Large intestine (tissue), 12 donors: Measurements from ENCODE around the gene B4GALNT1. TPM values are rescaled to one million over a fixed set of nuclear protein-coding genes. Genes with fewer than 3 reads are reported as not detected.
A peak's percentile ranks its signal among the peaks of the same experiment; 100 is the strongest.
"Not testable (repeated sequence)": the region's sequence is repeated elsewhere in the genome, so short reads cannot be mapped to it uniquely, and the experiment has no call there.

ENCODE experiments used
- DNase-seq, 2 donors: peaks; one replicate each; pipeline versions ENCODE4 v3.0.0 to v3.0.0-alpha.2; 2013
- H3K27ac ChIP-seq: one replicate; pipeline ENCODE4 v1.5.1; 2013; ENCODE audit warnings: low read length
- H3K27me3 ChIP-seq: 2 replicates; pipeline ENCODE4 v1.6.1; 2013; ENCODE audit warnings: low read length; ENCODE audit not compliant: control insufficient read depth, insufficient read depth
- H3K36me3 ChIP-seq: 2 replicates; pipeline ENCODE4 v1.6.1; 2013; ENCODE audit warnings: low read length; ENCODE audit not compliant: control insufficient read depth, insufficient read depth
- H3K4me1 ChIP-seq: one replicate; pipeline ENCODE4 v1.6.1; 2013; ENCODE audit warnings: low read length; ENCODE audit not compliant: control insufficient read depth, insufficient read depth
- H3K4me3 ChIP-seq: one replicate; pipeline ENCODE4 v1.5.1; 2013; ENCODE audit warnings: low read length
- H3K9me3 ChIP-seq: one replicate; pipeline ENCODE4 v1.6.1; 2013; ENCODE audit warnings: mild to moderate bottlenecking, low read depth, low read length, moderate library complexity; ENCODE audit not compliant: control insufficient read depth
- WGBS: methylation state at CpG from one replicate; pipeline ENCODE4 v1.1.5; 2013; ENCODE audit warnings: low lambda C conversion rate; ENCODE audit not compliant: insufficient coverage; 5-methylcytosine and 5-hydroxymethylcytosine counted together
- long read RNA-seq, 11 donors: transcript quantifications; one replicate each; lab custom pipeline, GENCODE V29; 2026
- polyA plus RNA-seq: library from polyadenylated mRNA; unstranded; fragments of 120-200 nt; gene quantifications from one replicate; pipeline ENCODE4 v1.2.1, GENCODE V29; 2013

The B4GALNT1 gene
- polyA plus RNA-seq: 2.4 TPM
- long read RNA-seq, donor 1: 0 reads
- long read RNA-seq, donor 2: 0 reads
- long read RNA-seq, donor 3: 0 reads
- long read RNA-seq, donor 4: 0 reads
- long read RNA-seq, donor 5, partial matches to known transcripts: 0 of 1 reads
- long read RNA-seq, donor 5, other reads (novel, unspliced or antisense): 0 of 1 reads
- long read RNA-seq, donor 6, partial matches to known transcripts: 0 of 1 reads
- long read RNA-seq, donor 6, other reads (novel, unspliced or antisense): 0 of 1 reads
- long read RNA-seq, donor 7, partial matches to known transcripts: 0 of 1 reads
- long read RNA-seq, donor 7, other reads (novel, unspliced or antisense): 0 of 1 reads
- long read RNA-seq, donor 8: 0 reads
- long read RNA-seq, donor 9: 0 reads
- long read RNA-seq, donor 10: 0 reads
- long read RNA-seq, donor 11: 0 reads

- Histone ChIP-seq H3K4me1 (peaks cover 7% of the 10 kb centered on the region), H3K4me3 (peak within 1 kb of the TSS; percentile 31), H3K27me3 (peaks cover 75% of the 10 kb centered on the region), H3K9me3 (peaks cover 10% of the 10 kb centered on the region), H3K36me3 (no peaks in the 10 kb centered on the region), H3K27ac (no peak within 1 kb of the TSS)
- peak in 1 of 2 donors; percentile 64 for DNase-seq
- 23% methylated on average over 4 of the region's 58 CpGs for WGBS
These were observed at the start of gene B4GALNT1 for GRCh38 chr12:57632958-57633840. Gene B4GALNT1, minus strand, starts transcription at chr12:57633201. Its CDS starts 1,069 bp downstream, at chr12:57632132.

GRCh38 chr12:57679697-57680096 is 46.7 kb upstream of the B4GALNT1 start:
- no peak overlapping the region for H3K4me3 ChIP-seq
- peaks cover under 1% of the 10 kb centered on the region for H3K9me3 ChIP-seq
- H3K4me1 ChIP-seq: no peaks in the 10 kb centered on the region
- DNase-seq: no peak
- no peaks in the 10 kb centered on the region for H3K36me3 ChIP-seq
- no peak overlapping the region for H3K27ac ChIP-seq
- H3K27me3 ChIP-seq: peaks cover 2% of the 10 kb centered on the region

GRCh38 chr12:57677947-57678346 is 44.9 kb upstream of the B4GALNT1 start:
- H3K27me3 ChIP-seq, H3K4me3 ChIP-seq, H3K9me3 ChIP-seq, H3K36me3 ChIP-seq, H3K27ac ChIP-seq, H3K4me1 ChIP-seq, DNase-seq: not testable (repeated sequence)
- WGBS: no CpG with 5 or more reads among the region's 9 CpGs

- peaks cover 3% of the 10 kb centered on the region for H3K9me3 ChIP-seq
- no peaks in the 10 kb centered on the region for H3K36me3 ChIP-seq
- no peak overlapping the region for H3K27ac ChIP-seq
- no peak overlapping the region for H3K4me3 ChIP-seq
- H3K27me3 ChIP-seq: peaks cover 4% of the 10 kb centered on the region
- no peaks in the 10 kb centered on the region for H3K4me1 ChIP-seq
- no peak for DNase-seq
- no CpG with 5 or more reads among the region's 29 CpGs for WGBS
These were observed 41.7 kb upstream of the B4GALNT1 start for GRCh38 chr12:57674691-57675090.

GRCh38 chr12:57672801-57673200 is 39.8 kb upstream of the B4GALNT1 start:
- peaks cover 4% of the 10 kb centered on the region for H3K27me3 ChIP-seq
- no peaks in the 10 kb centered on the region for H3K4me1 ChIP-seq
- no peak overlapping the region for H3K4me3 ChIP-seq
- no CpG with 5 or more reads among the region's 6 CpGs for WGBS
- H3K9me3 ChIP-seq: peaks cover 3% of the 10 kb centered on the region
- H3K27ac ChIP-seq: no peak overlapping the region
- no peak for DNase-seq
- H3K36me3 ChIP-seq: no peaks in the 10 kb centered on the region

GRCh38 chr12:57671811-57672210 is 38.8 kb upstream of the B4GALNT1 start:
- not testable (repeated sequence) for H3K9me3 ChIP-seq, H3K27me3 ChIP-seq, H3K4me1 ChIP-seq, DNase-seq, H3K4me3 ChIP-seq, H3K27ac ChIP-seq, H3K36me3 ChIP-seq
- no CpG with 5 or more reads among the region's 3 CpGs for WGBS

- H3K9me3 ChIP-seq: peaks cover 10% of the 10 kb centered on the region
- not testable (repeated sequence) for H3K27ac ChIP-seq, H3K4me3 ChIP-seq, H3K36me3 ChIP-seq, DNase-seq, H3K4me1 ChIP-seq, H3K27me3 ChIP-seq
- WGBS: no CpG with 5 or more reads among the region's 10 CpGs
These were observed 36.7 kb upstream of the B4GALNT1 start for GRCh38 chr12:57669691-57670090.

GRCh38 chr12:57666897-57667296 is 33.9 kb upstream of the B4GALNT1 start:
- no peaks in the 10 kb centered on the region for H3K4me1 ChIP-seq
- no peak overlapping the region for H3K27ac ChIP-seq
- 74% methylated on average over 3 of the region's 5 CpGs for WGBS
- H3K36me3 ChIP-seq: no peaks in the 10 kb centered on the region
- H3K27me3 ChIP-seq: no peaks in the 10 kb centered on the region
- peaks cover 8% of the 10 kb centered on the region for H3K9me3 ChIP-seq
- no peak for DNase-seq
- H3K4me3 ChIP-seq: no peak overlapping the region

- 100% methylated on average over 1 of the region's 34 CpGs for WGBS
- H3K36me3 ChIP-seq, H3K4me1 ChIP-seq, H3K9me3 ChIP-seq, H3K4me3 ChIP-seq, H3K27ac ChIP-seq, H3K27me3 ChIP-seq, DNase-seq: not testable (repeated sequence)
These were observed 32.2 kb upstream of the B4GALNT1 start for GRCh38 chr12:57665066-57665820.

GRCh38 chr12:57661376-57661775 is 28.4 kb upstream of the B4GALNT1 start:
- no peaks in the 10 kb centered on the region for H3K36me3 ChIP-seq
- H3K27me3 ChIP-seq: no peaks in the 10 kb centered on the region
- no peak overlapping the region for H3K4me3 ChIP-seq
- 67% methylated on average over 1 of the region's 4 CpGs for WGBS
- no peaks in the 10 kb centered on the region for H3K4me1 ChIP-seq
- H3K9me3 ChIP-seq: peaks cover 8% of the 10 kb centered on the region
- no peak for DNase-seq
- no peak overlapping the region for H3K27ac ChIP-seq
